WTC11 (cell line): ENCODE measurements around the gene FASN. TPM values are rescaled to one million over a fixed set of nuclear protein-coding genes. Genes with fewer than 3 reads are reported as not detected.

Experiments
- ATAC-seq: fragments of 200-7000 bp; cut with Tn5 transposase; 2 replicates; pipeline ENCODE4 v1.10.0; 2021; ENCODE audit warnings: mild to moderate bottlenecking, moderate library complexity
- CTCF ChIA-PET: fragments of 300-600 bp; sonication (Branson Sonifier 250); formaldehyde crosslinking; loops from one replicate; lab custom pipeline; 2021; ENCODE audit warnings: antibody characterized with exemption; lab: Charles Lee
- POLR2A ChIA-PET: fragments of 350-600 bp; sonication (Branson Sonifier 250); formaldehyde crosslinking; loops from one replicate; lab custom pipeline; 2021; ENCODE audit warnings: antibody characterized with exemption; lab: Charles Lee
- DNase-seq: peaks from one replicate; pipeline ENCODE4 v3.0.0; 2021; ENCODE audit warnings: low spot score
- H3K27ac Mint-ChIP-seq: 2 replicates; pipeline ENCODE4 v1.8.0; 2021; ENCODE audit warnings: mixed read lengths
- H3K27me3 Mint-ChIP-seq: 2 replicates; pipeline ENCODE4 v1.8.0; 2021; ENCODE audit warnings: low read depth, mild to moderate bottlenecking, moderate library complexity, mixed read lengths
- H3K36me3 Mint-ChIP-seq: 2 replicates; pipeline ENCODE4 v1.8.0; 2021; ENCODE audit warnings: mixed read lengths
- H3K4me1 Mint-ChIP-seq: 2 replicates; pipeline ENCODE4 v1.8.0; 2022; ENCODE audit warnings: mixed read lengths
- H3K4me3 Mint-ChIP-seq: 2 replicates; pipeline ENCODE4 v1.8.0; 2021; ENCODE audit warnings: mild to moderate bottlenecking, moderate library complexity, mixed read lengths
- H3K9me3 Mint-ChIP-seq: 2 replicates; pipeline ENCODE4 v1.8.0; 2021; ENCODE audit warnings: mixed read lengths
- CDX4 ChIP-seq: fragments of 250-450 bp; sonication (Bioruptor Pico); IDR thresholded peaks from 2 replicates; pipeline ENCODE4 v1.9.0; 2021; ENCODE audit warnings: moderate library complexity, mild to moderate bottlenecking, inconsistent platforms, borderline replicate concordance
- CREM ChIP-seq: sonication (generic); formaldehyde crosslinking; IDR thresholded peaks from 2 replicates; pipeline ENCODE4 v1.8.1; 2022; ENCODE audit warnings: mild to moderate bottlenecking, missing genetic modification reagents, moderate library complexity
- E2F1 ChIP-seq: sonication (generic); formaldehyde crosslinking; IDR thresholded peaks from 2 replicates; pipeline ENCODE4 v1.8.0; 2022; ENCODE audit warnings: mild to moderate bottlenecking, missing genetic modification reagents
- ETV6 ChIP-seq: sonication (generic); formaldehyde crosslinking; IDR thresholded peaks from 2 replicates; pipeline ENCODE4 v1.8.1; 2022; ENCODE audit warnings: mild to moderate bottlenecking, missing genetic modification reagents
- FOXJ3 ChIP-seq: sonication (generic); formaldehyde crosslinking; IDR thresholded peaks from 2 replicates; pipeline ENCODE4 v1.9.0; 2021; ENCODE audit warnings: missing genetic modification reagents, mild to moderate bottlenecking, borderline replicate concordance
- FOXK1 ChIP-seq: sonication (generic); formaldehyde crosslinking; IDR thresholded peaks from 2 replicates; pipeline ENCODE4 v1.8.0; 2022; ENCODE audit warnings: mild to moderate bottlenecking, moderate library complexity, missing genetic modification reagents
- FOXP1 ChIP-seq: sonication (generic); formaldehyde crosslinking; IDR thresholded peaks from 2 replicates; pipeline ENCODE4 v1.8.0; 2022; ENCODE audit warnings: missing genetic modification reagents, mild to moderate bottlenecking, moderate library complexity, borderline replicate concordance
- HMGA2 ChIP-seq: fragments of 250-450 bp; sonication (Bioruptor Pico); IDR thresholded peaks from 2 replicates; pipeline ENCODE4 v1.4.0; 2021; ENCODE audit warnings: mild to moderate bottlenecking, moderate library complexity
- MAX ChIP-seq: sonication (generic); formaldehyde crosslinking; IDR thresholded peaks from 2 replicates; pipeline ENCODE4 v1.8.0; 2022; ENCODE audit warnings: mild to moderate bottlenecking, missing genetic modification reagents
- MXD4 ChIP-seq: fragments of 250-450 bp; sonication (Bioruptor Pico); IDR thresholded peaks from 2 replicates; pipeline ENCODE4 v1.8.0; 2021; ENCODE audit warnings: mild to moderate bottlenecking, moderate library complexity, borderline replicate concordance
- NFYB ChIP-seq: sonication (generic); formaldehyde crosslinking; conservative IDR thresholded peaks from 2 replicates; pipeline ENCODE4 v1.8.0; 2022; ENCODE audit warnings: low read depth, missing genetic modification reagents
- PREB ChIP-seq: sonication (generic); formaldehyde crosslinking; IDR thresholded peaks from 2 replicates; pipeline ENCODE4 v1.8.1; 2022; ENCODE audit warnings: mild to moderate bottlenecking, missing genetic modification reagents, moderate library complexity, borderline replicate concordance
- RORB ChIP-seq: fragments of 250-450 bp; sonication (Bioruptor Pico); IDR thresholded peaks from 2 replicates; pipeline ENCODE4 v1.9.0; 2021; ENCODE audit warnings: mild to moderate bottlenecking
- SMAD3 ChIP-seq: sonication (generic); formaldehyde crosslinking; IDR thresholded peaks from 2 replicates; pipeline ENCODE4 v1.8.0; 2022; ENCODE audit warnings: missing genetic modification reagents, mild to moderate bottlenecking, borderline replicate concordance
- TEAD1 ChIP-seq: sonication (generic); formaldehyde crosslinking; IDR thresholded peaks from 2 replicates; pipeline ENCODE4 v1.8.0; 2022; ENCODE audit warnings: mild to moderate bottlenecking, missing genetic modification reagents
- USF2 ChIP-seq: sonication (generic); formaldehyde crosslinking; IDR thresholded peaks from 2 replicates; pipeline ENCODE4 v1.8.1; 2023; ENCODE audit warnings: mild to moderate bottlenecking, missing genetic modification reagents, moderate library complexity
- ZNF121 ChIP-seq: sonication (generic); formaldehyde crosslinking; IDR thresholded peaks from 2 replicates; pipeline ENCODE4 v1.8.0; 2023; ENCODE audit warnings: missing genetic modification reagents
- ZNF423 ChIP-seq: fragments of 250-450 bp; sonication (Bioruptor Pico); IDR thresholded peaks from 2 replicates; pipeline ENCODE4 v2.1.2; 2022; ENCODE audit warnings: mild to moderate bottlenecking, moderate library complexity
- total RNA-seq: library from RNA; stranded (reverse); gene quantifications from 3 replicates; pipeline ENCODE4 v1.2.3, GENCODE V29; 2021

FASN gene
- total RNA-seq, 1 experiment from 2014 or later: 742 TPM

- TF ChIP-seq E2F1 (CRISPR knock-in tag): 0 out of 2 replicates have a peak, but pooled peaks have one; percentile 15
- TF ChIP-seq FOXJ3 (CRISPR knock-in tag): no peak
- no peak for TF ChIP-seq FOXP1 (CRISPR knock-in tag)
- TF ChIP-seq PREB: no peak
- peak; percentile 51 for TF ChIP-seq MAX
- no peak for TF ChIP-seq SMAD3 (CRISPR knock-in tag)
- TF ChIP-seq HMGA2 (CRISPR knock-in tag): no peak
- no peak for TF ChIP-seq TEAD1 (CRISPR knock-in tag)
- no peak for TF ChIP-seq USF2 (CRISPR knock-in tag)
- H3K4me1 Mint-ChIP-seq: peaks cover 57% of the 10 kb centered on the region
- peak; percentile 4 for ATAC-seq
- H3K9me3 Mint-ChIP-seq: no peaks in the 10 kb centered on the region
- POLR2A ChIA-PET: interaction anchor here (0.6 to 1.3 kb wide), 3 partner anchors 42 to 73 kb away, joined by 3 to 5 read pairs (median 3); partner anchors contain the start of gene DCXR
- H3K4me3 Mint-ChIP-seq: peak overlapping the region; percentile 39; the same call in 1 of the 2 replicates
- CTCF ChIA-PET: interaction anchor here (0.8 to 2.8 kb wide), 11 partner anchors 14 to 133 kb away, joined by 3 to 18 read pairs (median 5); partner anchors contain the start of genes DCXR and RAC3
- peak overlapping the region; percentile 86 for H3K27ac Mint-ChIP-seq
- H3K27me3 Mint-ChIP-seq: peaks cover 11% of the 10 kb centered on the region
- peak; percentile 62 for DNase-seq
- H3K36me3 Mint-ChIP-seq: no peaks in the 10 kb centered on the region
Observed at GRCh38 chr17:82103553-82104451, 5.8 kb upstream of the FASN start.

GRCh38 chr17:82101767-82102679, 4.0 kb upstream of the FASN start:
- H3K4me3 Mint-ChIP-seq: no peak overlapping the region
- peaks cover 46% of the 10 kb centered on the region for H3K4me1 Mint-ChIP-seq
- no peak for DNase-seq
- ChIA-PET CTCF (interaction anchor here (0.7 to 2.8 kb wide), 4 partner anchors 51 to 134 kb away, joined by 3 to 18 read pairs (median 3); partner anchors contain the start of gene RAC3), POLR2A (interaction anchor here (1.0 kb wide), 1 partner anchor 64 kb away, joined by 3 read pairs; the partner anchor contains the start of gene DCXR)
- no peaks in the 10 kb centered on the region for H3K27me3 Mint-ChIP-seq
- no peaks in the 10 kb centered on the region for H3K36me3 Mint-ChIP-seq
- H3K9me3 Mint-ChIP-seq: no peaks in the 10 kb centered on the region
- no peak overlapping the region for H3K27ac Mint-ChIP-seq
- ATAC-seq: no peak
- TF ChIP-seq FOXK1 (CRISPR knock-in tag) (no peak), ZNF121 (CRISPR knock-in tag) (0 out of 2 replicates have a peak, but pooled peaks have one; percentile 8)

GRCh38 chr17:82101301-82101715, 3.3 kb upstream of the FASN start:
- Mint-ChIP-seq H3K4me3 (no peak overlapping the region), H3K27me3 (no peaks in the 10 kb centered on the region), H3K4me1 (peaks cover 41% of the 10 kb centered on the region), H3K9me3 (no peaks in the 10 kb centered on the region), H3K27ac (no peak overlapping the region), H3K36me3 (no peaks in the 10 kb centered on the region)
- POLR2A ChIA-PET: interaction anchor here (1.0 kb wide), 1 partner anchor 64 kb away, joined by 3 read pairs; the partner anchor contains the start of gene DCXR
- DNase-seq (no peak), ATAC-seq (no peak)
- CTCF ChIA-PET: interaction anchor here (0.8 to 1.3 kb wide), 2 partner anchors 71 to 135 kb away, joined by 3 read pairs; no protein-coding TSS in a partner anchor
- TF ChIP-seq MXD4: no peak
- TF ChIP-seq CREM: no peak
- TF ChIP-seq ETV6 (CRISPR knock-in tag): no peak
- no peak for TF ChIP-seq CDX4 (CRISPR knock-in tag)
- TF ChIP-seq RORB: no peak
- TF ChIP-seq NFYB: no peak
- TF ChIP-seq E2F1 (CRISPR knock-in tag): no peak
- no peak for TF ChIP-seq ZNF423 (CRISPR knock-in tag)
